ENCODE data around the gene RER1.

DNA sequence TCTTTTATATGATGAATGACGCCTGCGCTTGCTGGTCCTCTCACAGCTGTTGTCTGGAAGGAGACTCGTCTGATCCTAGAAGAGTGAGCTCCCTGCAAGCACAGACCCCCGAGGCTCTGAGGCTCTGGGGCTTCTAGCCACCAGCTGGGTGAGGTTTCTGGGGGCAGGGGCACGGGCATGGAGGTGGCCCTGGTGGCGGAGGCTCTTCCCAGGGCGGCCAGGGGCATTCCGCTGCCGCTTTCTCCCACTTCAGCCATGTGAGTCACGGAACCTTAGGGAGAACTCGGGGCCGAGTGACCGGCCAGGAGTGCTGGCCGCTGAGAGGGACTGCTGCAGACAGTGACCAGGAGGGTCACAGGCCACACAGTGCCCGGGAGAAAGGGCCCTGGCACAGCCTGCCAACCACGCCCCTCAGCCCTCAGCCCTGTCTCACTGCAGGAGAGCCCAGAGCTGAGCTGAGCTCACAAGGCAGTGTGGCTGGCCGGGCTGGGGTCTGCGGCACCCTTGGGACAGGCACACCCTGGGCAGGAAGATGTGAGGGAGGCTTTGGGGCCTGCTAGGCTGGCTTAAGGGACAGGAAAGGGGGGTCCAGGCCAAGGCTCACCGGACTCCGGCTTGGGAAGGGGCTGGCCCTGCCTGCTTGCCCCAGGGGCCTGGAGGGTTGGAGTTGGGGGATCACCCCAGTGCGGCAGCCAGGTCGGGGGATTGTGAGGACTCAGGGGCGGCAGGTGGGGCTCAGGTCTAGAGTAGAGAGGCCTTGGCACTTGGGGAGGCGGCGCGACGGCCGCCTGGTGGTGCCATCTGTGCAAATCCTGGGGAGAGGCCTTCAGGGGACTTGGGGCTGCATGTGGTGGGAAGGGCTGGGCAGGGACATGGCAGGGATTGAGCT lies 36.0 kb upstream of the RER1 start:
- TF ChIP-seq, protein P1, sequence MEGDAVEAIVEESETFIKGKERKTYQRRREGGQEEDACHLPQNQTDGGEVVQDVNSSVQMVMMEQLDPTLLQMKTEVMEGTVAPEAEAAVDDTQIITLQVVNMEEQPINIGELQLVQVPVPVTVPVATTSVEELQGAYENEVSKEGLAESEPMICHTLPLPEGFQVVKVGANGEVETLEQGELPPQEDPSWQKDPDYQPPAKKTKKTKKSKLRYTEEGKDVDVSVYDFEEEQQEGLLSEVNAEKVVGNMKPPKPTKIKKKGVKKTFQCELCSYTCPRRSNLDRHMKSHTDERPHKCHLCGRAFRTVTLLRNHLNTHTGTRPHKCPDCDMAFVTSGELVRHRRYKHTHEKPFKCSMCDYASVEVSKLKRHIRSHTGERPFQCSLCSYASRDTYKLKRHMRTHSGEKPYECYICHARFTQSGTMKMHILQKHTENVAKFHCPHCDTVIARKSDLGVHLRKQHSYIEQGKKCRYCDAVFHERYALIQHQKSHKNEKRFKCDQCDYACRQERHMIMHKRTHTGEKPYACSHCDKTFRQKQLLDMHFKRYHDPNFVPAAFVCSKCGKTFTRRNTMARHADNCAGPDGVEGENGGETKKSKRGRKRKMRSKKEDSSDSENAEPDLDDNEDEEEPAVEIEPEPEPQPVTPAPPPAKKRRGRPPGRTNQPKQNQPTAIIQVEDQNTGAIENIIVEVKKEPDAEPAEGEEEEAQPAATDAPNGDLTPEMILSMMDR (IDR thresholded peaks at IDR 0.05 in 2 of 3, conservative IDR thresholded peaks at IDR 0.05 in 1 of 3; ENCODE audit: borderline replicate concordance in 1 of 3, insufficient read depth in 1 of 3, low read depth in 2 of 3, low read length in 2 of 3), result no peak
- TF ChIP-seq, protein P2, sequence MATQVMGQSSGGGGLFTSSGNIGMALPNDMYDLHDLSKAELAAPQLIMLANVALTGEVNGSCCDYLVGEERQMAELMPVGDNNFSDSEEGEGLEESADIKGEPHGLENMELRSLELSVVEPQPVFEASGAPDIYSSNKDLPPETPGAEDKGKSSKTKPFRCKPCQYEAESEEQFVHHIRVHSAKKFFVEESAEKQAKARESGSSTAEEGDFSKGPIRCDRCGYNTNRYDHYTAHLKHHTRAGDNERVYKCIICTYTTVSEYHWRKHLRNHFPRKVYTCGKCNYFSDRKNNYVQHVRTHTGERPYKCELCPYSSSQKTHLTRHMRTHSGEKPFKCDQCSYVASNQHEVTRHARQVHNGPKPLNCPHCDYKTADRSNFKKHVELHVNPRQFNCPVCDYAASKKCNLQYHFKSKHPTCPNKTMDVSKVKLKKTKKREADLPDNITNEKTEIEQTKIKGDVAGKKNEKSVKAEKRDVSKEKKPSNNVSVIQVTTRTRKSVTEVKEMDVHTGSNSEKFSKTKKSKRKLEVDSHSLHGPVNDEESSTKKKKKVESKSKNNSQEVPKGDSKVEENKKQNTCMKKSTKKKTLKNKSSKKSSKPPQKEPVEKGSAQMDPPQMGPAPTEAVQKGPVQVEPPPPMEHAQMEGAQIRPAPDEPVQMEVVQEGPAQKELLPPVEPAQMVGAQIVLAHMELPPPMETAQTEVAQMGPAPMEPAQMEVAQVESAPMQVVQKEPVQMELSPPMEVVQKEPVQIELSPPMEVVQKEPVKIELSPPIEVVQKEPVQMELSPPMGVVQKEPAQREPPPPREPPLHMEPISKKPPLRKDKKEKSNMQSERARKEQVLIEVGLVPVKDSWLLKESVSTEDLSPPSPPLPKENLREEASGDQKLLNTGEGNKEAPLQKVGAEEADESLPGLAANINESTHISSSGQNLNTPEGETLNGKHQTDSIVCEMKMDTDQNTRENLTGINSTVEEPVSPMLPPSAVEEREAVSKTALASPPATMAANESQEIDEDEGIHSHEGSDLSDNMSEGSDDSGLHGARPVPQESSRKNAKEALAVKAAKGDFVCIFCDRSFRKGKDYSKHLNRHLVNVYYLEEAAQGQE (IDR thresholded peaks at IDR 0.05; ENCODE audit: low read depth), result no peak
- no peak for TF ChIP-seq POLR2A (IDR thresholded peaks at IDR 0.05; ENCODE audit: borderline replicate concordance, extremely low read depth, insufficient read depth, insufficient read length)
- TF ChIP-seq, protein P3, sequence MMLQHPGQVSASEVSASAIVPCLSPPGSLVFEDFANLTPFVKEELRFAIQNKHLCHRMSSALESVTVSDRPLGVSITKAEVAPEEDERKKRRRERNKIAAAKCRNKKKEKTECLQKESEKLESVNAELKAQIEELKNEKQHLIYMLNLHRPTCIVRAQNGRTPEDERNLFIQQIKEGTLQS (IDR thresholded peaks at IDR 0.05), result no peak
- no peak for TF ChIP-seq SIN3A (IDR thresholded peaks at IDR 0.05; ENCODE audit: low read depth)
- TF ChIP-seq EZH2 (IDR thresholded peaks at IDR 0.05), result no peak
- TF ChIP-seq ZFX (IDR thresholded peaks at IDR 0.05), result no peak
